ENCODE data around the gene CSTF2T. TPM values are rescaled to one million over a fixed set of nuclear protein-coding genes. Genes with fewer than 3 reads are reported as not detected.

Gene CSTF2T
- total and polyA plus RNA-seq, 4 donors = 6.2 to 25.3 (median 16.4) TPM

GRCh38 chr10:51709324-51709972 lies 10.1 kb upstream of the CSTF2T start:
- TF ChIP-seq CTCF (IDR thresholded peaks at IDR 0.05; ENCODE audit: control extremely low read depth, extremely low read depth) = no peak
- Histone ChIP-seq H3K27me3 (ENCODE audit: control insufficient read depth in 3 of 3, insufficient read depth in 3 of 3, low read length in 2 of 3) (no peaks in the 10 kb centered on the region), H3K36me3 (ENCODE audit: control insufficient read depth in 4 of 4, insufficient read depth in 4 of 4, low read length in 4 of 4) (no peaks in the 10 kb centered on the region), H3K4me3 (no peak overlapping the region), H3K9me3 (ENCODE audit: control insufficient read depth in 4 of 4, insufficient read depth in 3 of 4, low read length in 3 of 4) (no peaks in the 10 kb centered on the region), H3K27ac (ENCODE audit: low read depth in 1 of 2, low read length in 1 of 2) (no peak overlapping the region), H3K9ac (ENCODE audit: insufficient read depth in 1 of 2, low read length in 2 of 2) (no peak overlapping the region), H3K4me1 (ENCODE audit: control insufficient read depth in 5 of 5, insufficient read depth in 5 of 5, low read length in 5 of 5) (peaks cover 0 to 16% (median 0%) of the 10 kb centered on the region in 5 donors)
- WGBS, 2 donors = 82 to 83% methylated on average over 2 of the region's 2 CpGs
- DNase-seq (no peak), ATAC-seq (ENCODE audit: insufficient read depth, low FRiP score) (no peak)

GRCh38 chr10:51708609-51709008 lies 9.2 kb upstream of the CSTF2T start:
- no peaks in the 10 kb centered on the region for H3K9me3 ChIP-seq (ENCODE audit: control insufficient read depth in 4 of 4, insufficient read depth in 3 of 4, low read length in 3 of 4)
- DNase-seq (no peak), ATAC-seq (ENCODE audit: insufficient read depth, low FRiP score) (no peak)
- no peak overlapping the region for H3K27ac ChIP-seq (ENCODE audit: low read depth in 1 of 2, low read length in 1 of 2)
- 81 to 97% methylated on average over 2 of the region's 2 CpGs for WGBS, 2 donors
- no peaks in the 10 kb centered on the region for H3K27me3 ChIP-seq (ENCODE audit: control insufficient read depth in 3 of 3, insufficient read depth in 3 of 3, low read length in 2 of 3)
- H3K9ac ChIP-seq (ENCODE audit: insufficient read depth in 1 of 2, low read length in 2 of 2) = no peak overlapping the region
- H3K4me3 ChIP-seq = no peak overlapping the region
- H3K36me3 ChIP-seq (ENCODE audit: control insufficient read depth in 4 of 4, insufficient read depth in 4 of 4, low read length in 4 of 4) = no peaks in the 10 kb centered on the region
- TF ChIP-seq CTCF (IDR thresholded peaks at IDR 0.05; ENCODE audit: control extremely low read depth, extremely low read depth) = no peak
- peaks cover 0 to 16% (median 0%) of the 10 kb centered on the region in 5 donors for H3K4me1 ChIP-seq (ENCODE audit: control insufficient read depth in 5 of 5, insufficient read depth in 5 of 5, low read length in 5 of 5)

GRCh38 chr10:51707821-51708424 lies 8.5 kb upstream of the CSTF2T start:
- no peak overlapping the region for H3K4me3 ChIP-seq
- ATAC-seq (ENCODE audit: insufficient read depth, low FRiP score) (no peak), DNase-seq (no peak)
- no peak overlapping the region for H3K27ac ChIP-seq (ENCODE audit: low read depth in 1 of 2, low read length in 1 of 2)
- H3K9me3 ChIP-seq (ENCODE audit: control insufficient read depth in 4 of 4, insufficient read depth in 3 of 4, low read length in 3 of 4) = no peaks in the 10 kb centered on the region
- 81 to 88% methylated on average over 5 of the region's 5 CpGs for WGBS, 2 donors
- no peak for TF ChIP-seq CTCF (IDR thresholded peaks at IDR 0.05; ENCODE audit: control extremely low read depth, extremely low read depth)
- H3K4me1 ChIP-seq (ENCODE audit: control insufficient read depth in 5 of 5, insufficient read depth in 5 of 5, low read length in 5 of 5) = peaks cover 0 to 16% (median 0%) of the 10 kb centered on the region in 5 donors
- no peak overlapping the region for H3K9ac ChIP-seq (ENCODE audit: insufficient read depth in 1 of 2, low read length in 2 of 2)
- no peaks in the 10 kb centered on the region for H3K36me3 ChIP-seq (ENCODE audit: control insufficient read depth in 4 of 4, insufficient read depth in 4 of 4, low read length in 4 of 4)
- H3K27me3 ChIP-seq (ENCODE audit: control insufficient read depth in 3 of 3, insufficient read depth in 3 of 3, low read length in 2 of 3) = no peaks in the 10 kb centered on the region

Measured in lung (tissue), 12 donors.